IMR-90 (cell line): ENCODE measurements around the gene PDGFA. TPM values are rescaled to one million over a fixed set of nuclear protein-coding genes. Genes with fewer than 3 reads are reported as not detected.

ENCODE experiments used
- ATAC-seq: fragments of 200-7000 bp; cut with Tn5 transposase; 2 replicates; pipeline ENCODE4 v1.9.1; 2020; ENCODE audit warnings: low read depth, mild to moderate bottlenecking, moderate library complexity
- BruUV-seq: library from RNA; stranded (reverse); fragments of 400-500 nt; replicated peaks from 2 replicates; lab custom pipeline; 2021; lab: Mats Ljungman, UMichigan
- CTCF ChIA-PET: fragments of 300-600 bp; formaldehyde crosslinking; extraction: SDS; loops from one replicate; lab custom pipeline; 2021; ENCODE audit warnings: antibody characterized with exemption; lab: Yijun Ruan, JAX
- POLR2A ChIA-PET: fragments of 300-600 bp; sonication (Branson Sonifier 250); formaldehyde crosslinking; loops from one replicate; lab custom pipeline; 2022; ENCODE audit warnings: antibody characterized with exemption; ENCODE audit not compliant: unreplicated experiment; lab: Charles Lee
- DNase-seq: peaks from one replicate; pipeline ENCODE4 v3.0.0; 2013
- H2AFZ ChIP-seq: replicated peaks from 2 replicates; pipeline ENCODE3; 2013; ENCODE audit warnings: low read length, mild to moderate bottlenecking; ENCODE audit not compliant: poor library complexity
- H2AK5ac ChIP-seq: 2 replicates; pipeline ENCODE4 v1.6.1; 2013; ENCODE audit warnings: low read depth, low read length, inconsistent platforms
- H2AK9ac ChIP-seq: replicated peaks from 2 replicates; pipeline ENCODE3; 2013; ENCODE audit warnings: mild to moderate bottlenecking, low read depth, low read length, moderate library complexity; ENCODE audit not compliant: poor library complexity
- H2BK120ac ChIP-seq: 2 replicates; pipeline ENCODE4 v1.6.1; 2013; ENCODE audit warnings: low read depth, low read length, inconsistent platforms
- H2BK15ac ChIP-seq: 3 replicates; pipeline ENCODE4 v1.6.1; 2013; ENCODE audit warnings: low read depth, low read length, inconsistent platforms
- H2BK20ac ChIP-seq: 2 replicates; pipeline ENCODE4 v1.6.1; 2013; ENCODE audit warnings: low read depth, mild to moderate bottlenecking, inconsistent platforms, low read length, moderate library complexity
- H2BK5ac ChIP-seq: 2 replicates; pipeline ENCODE4 v1.6.1; 2013; ENCODE audit warnings: mild to moderate bottlenecking, low read depth, low read length, inconsistent platforms; ENCODE audit not compliant: poor library complexity, severe bottlenecking
- H3K14ac ChIP-seq: replicated peaks from 2 replicates; pipeline ENCODE4 v1.6.1; 2013; ENCODE audit warnings: low read depth, low read length, inconsistent platforms
- H3K18ac ChIP-seq: 2 replicates; pipeline ENCODE4 v1.6.1; 2013; ENCODE audit warnings: low read depth, low read length, control low read depth
- H3K23ac ChIP-seq: 2 replicates; pipeline ENCODE4 v1.6.1; 2013; ENCODE audit warnings: low read depth, low read length, inconsistent platforms
- H3K27ac ChIP-seq: 2 replicates; pipeline ENCODE4 v1.5.1; 2013; ENCODE audit warnings: mild to moderate bottlenecking, control low read depth, low read length; ENCODE audit not compliant: insufficient read depth
- H3K27me3 ChIP-seq: 2 replicates; pipeline ENCODE4 v1.6.1; 2013; ENCODE audit warnings: low read length; ENCODE audit not compliant: control insufficient read depth, insufficient read depth
- H3K36me3 ChIP-seq: 2 replicates; pipeline ENCODE4 v1.6.1; 2013; ENCODE audit warnings: low read length, mixed read lengths; ENCODE audit not compliant: control insufficient read depth, insufficient read depth
- H3K4ac ChIP-seq: 2 replicates; pipeline ENCODE4 v1.6.1; 2013; ENCODE audit warnings: low read depth, low read length, inconsistent platforms
- H3K4me1 ChIP-seq: 2 replicates; pipeline ENCODE4 v1.6.1; 2013; ENCODE audit warnings: low read length, mixed read lengths; ENCODE audit not compliant: control insufficient read depth, insufficient read depth
- H3K4me2 ChIP-seq: 2 replicates; pipeline ENCODE4 v1.6.1; 2013; ENCODE audit warnings: low read depth, mild to moderate bottlenecking, control low read depth, low read length, moderate library complexity
- H3K4me3 ChIP-seq: 2 replicates; pipeline ENCODE4 v1.5.1; 2013; ENCODE audit warnings: low read depth, mild to moderate bottlenecking, control low read depth, low read length, moderate library complexity; ENCODE audit not compliant: insufficient read depth
- H3K56ac ChIP-seq: 2 replicates; pipeline ENCODE4 v1.6.1; 2013; ENCODE audit warnings: low read length, inconsistent platforms; ENCODE audit not compliant: insufficient read depth; ENCODE audit errors: extremely low read depth
- H3K79me1 ChIP-seq, 2 experiments: 2 replicates each; pipeline ENCODE4 v1.6.1; 2013; ENCODE audit warnings: low read length in 2 of 2, inconsistent platforms in 1 of 2, low read depth in 1 of 2
- H3K9ac ChIP-seq: 2 replicates; pipeline ENCODE4 v1.6.1; 2013; ENCODE audit warnings: low read depth, low read length, control low read depth
- H3K9me1 ChIP-seq: 2 replicates; pipeline ENCODE4 v1.6.1; 2013; ENCODE audit warnings: low read length, inconsistent platforms; ENCODE audit not compliant: insufficient read depth
- H3K9me3 ChIP-seq: 2 replicates; pipeline ENCODE4 v1.6.1; 2013; ENCODE audit warnings: low read length; ENCODE audit not compliant: control insufficient read depth, insufficient read depth
- H4K20me1 ChIP-seq: 2 replicates; pipeline ENCODE4 v1.6.1; 2013; ENCODE audit warnings: low read length, inconsistent platforms; ENCODE audit not compliant: insufficient read depth
- H4K5ac ChIP-seq: 2 replicates; pipeline ENCODE4 v1.6.1; 2013; ENCODE audit warnings: mild to moderate bottlenecking, low read depth, low read length, control low read depth
- H4K8ac ChIP-seq, 2 experiments: 2 replicates each; pipeline ENCODE4 v1.6.1; 2013; ENCODE audit warnings: low read depth in 2 of 2, low read length in 2 of 2, control low read depth in 1 of 2, inconsistent platforms in 1 of 2
- H4K91ac ChIP-seq: 2 replicates; pipeline ENCODE4 v1.6.1; 2013; ENCODE audit warnings: low read depth, low read length, inconsistent platforms; ENCODE audit not compliant: insufficient read depth
- BHLHE40 ChIP-seq: fragments of 150-350 bp; IDR thresholded peaks from 2 replicates; pipeline ENCODE4 v1.6.1; 2016; ENCODE audit warnings: mild to moderate bottlenecking, low read depth, low read length
- CEBPB ChIP-seq: IDR thresholded peaks from 2 replicates; pipeline ENCODE4 v1.6.1; 2012; ENCODE audit warnings: low read depth, low read length, improper control_type of control experiment
- FOS ChIP-seq: fragments of 150-350 bp; IDR thresholded peaks from 2 replicates; pipeline ENCODE4 v1.6.1; 2016; ENCODE audit warnings: low read depth, low read length
- MXI1 ChIP-seq: IDR thresholded peaks from 2 replicates; pipeline ENCODE4 v1.6.1; 2012; ENCODE audit warnings: low read depth, mild to moderate bottlenecking, low read length, moderate library complexity, borderline replicate concordance
- POLR2A ChIP-seq: IDR thresholded peaks from 2 replicates; pipeline ENCODE4 v1.6.1; 2012; ENCODE audit warnings: mild to moderate bottlenecking, low read depth, low read length
- RAD21 ChIP-seq: IDR thresholded peaks from 2 replicates; pipeline ENCODE4 v1.6.1; 2012; ENCODE audit warnings: low read length, improper control_type of control experiment
- SMC3 ChIP-seq: fragments of 150-350 bp; IDR thresholded peaks from 2 replicates; pipeline ENCODE4 v1.6.1; 2016; ENCODE audit warnings: low read depth, mild to moderate bottlenecking, antibody characterized with exemption, low read length, moderate library complexity
- USF2 ChIP-seq: fragments of 150-350 bp; IDR thresholded peaks from 2 replicates; pipeline ENCODE4 v1.6.1; 2017; ENCODE audit warnings: mild to moderate bottlenecking, antibody characterized with exemption, low read length, low read depth
- WGBS, 2 experiments: methylation state at CpG; one replicate each; pipeline versions ENCODE4 v1.1.5 to v1.1.7; 2013; ENCODE audit warnings: missing lambda C conversion rate in 2 of 2; ENCODE audit not compliant: insufficient read length in 1 of 2; ENCODE audit errors: extremely low coverage in 2 of 2; 5-methylcytosine and 5-hydroxymethylcytosine counted together
- dilution Hi-C: fragments of 300-500 bp; cut with HindIII; formaldehyde crosslinking; loops from one replicate; pipeline ENCODE4 v1.14.3; 2018; ENCODE audit warnings: low sequenced_read_pairs; ENCODE audit not compliant: unreplicated experiment
- in situ Hi-C: fragments of 300-500 bp; cut with MboI; formaldehyde crosslinking; loops from 3 replicates; pipeline ENCODE4 v1.14.3; 2019; ENCODE audit warnings: low sequenced_read_pairs, inconsistent platforms, mixed read lengths
- intact Hi-C: fragments of 100-400 bp; cut with micrococcal nuclease; formaldehyde crosslinking; loops from 2 replicates; pipeline ENCODE4 v1.10.0; 2022
- polyA plus RNA-seq, 3 experiments: library from polyadenylated mRNA; depleted of rRNA; stranded (reverse); fragments of >200 nt; gene quantifications; 2 replicates each; pipeline ENCODE4 v1.2.3, GENCODE V29; 2012; ENCODE audit warnings: low replicate concordance in 1 of 3
- total RNA-seq: library from RNA; depleted of rRNA; stranded (reverse); fragments of >200 nt; gene quantifications from 2 replicates; pipeline ENCODE4 v1.2.3, GENCODE V29; 2012
- TF ChIP-seq, protein P1 (sequence below): fragments of 150-350 bp; IDR thresholded peaks from 2 replicates; pipeline ENCODE4 v1.6.1; 2016; ENCODE audit warnings: low read depth, mild to moderate bottlenecking, low read length, moderate library complexity, borderline replicate concordance
- TF ChIP-seq, protein P2 (sequence below): conservative IDR thresholded peaks from 2 replicates; pipeline ENCODE4 v1.5.1; 2012; ENCODE audit warnings: mild to moderate bottlenecking, low read depth, low read length, improper control_type of control experiment

PDGFA gene
- total and polyA plus RNA-seq, 2 of the 4 experiments (the other 2 are of a cell fraction) = 3.3 to 3.8 TPM

DNA sequence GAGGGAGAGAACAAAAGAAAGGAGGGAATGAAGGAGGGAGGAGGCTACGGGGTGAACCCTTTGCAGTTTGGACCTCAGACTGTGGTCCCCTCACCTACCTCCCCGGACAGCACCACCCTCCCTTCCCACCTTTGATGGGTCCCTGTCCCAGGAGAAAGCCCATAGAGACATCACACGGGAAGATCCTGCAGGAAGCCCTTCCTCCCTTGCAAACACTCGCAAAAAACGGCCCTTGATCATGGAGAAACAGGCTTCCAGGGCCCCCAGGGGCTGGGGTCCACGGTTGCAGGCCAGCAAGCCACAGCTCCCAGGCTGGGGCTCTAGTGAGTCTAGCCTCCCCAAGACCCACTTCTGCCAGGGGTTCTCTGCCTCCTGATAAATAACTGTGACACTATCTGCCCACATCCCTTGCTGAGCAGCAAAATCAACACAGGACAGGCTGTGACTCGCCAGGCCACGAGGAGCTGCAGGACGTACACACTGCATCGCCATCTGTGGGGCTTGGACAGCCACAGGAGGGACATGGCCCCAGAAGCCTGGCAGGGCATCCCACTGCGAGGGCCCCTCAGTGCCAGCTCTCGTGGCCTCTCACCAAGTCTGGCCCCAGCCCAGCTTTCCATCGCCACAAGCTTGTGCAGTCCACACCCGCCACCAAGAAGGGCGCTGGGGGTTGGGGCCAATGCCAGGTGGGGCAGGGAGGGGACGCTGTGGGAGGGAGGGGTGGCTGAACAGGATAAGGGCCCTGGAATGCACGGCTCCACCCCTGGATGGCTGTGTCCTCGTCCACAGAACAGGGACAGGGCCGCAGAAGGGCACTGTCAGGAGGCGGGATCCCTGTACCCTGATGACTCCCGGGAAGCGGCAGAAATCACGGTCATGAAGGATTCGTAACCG is 34.2 kb downstream of the PDGFA start:
- dilution Hi-C loops (no loop called here), in situ Hi-C loops (no loop called here), intact Hi-C loops (no loop called here)
- Histone ChIP-seq H3K18ac (no peak overlapping the region), H2BK5ac (no peak overlapping the region), H2AK5ac (no peak overlapping the region), H2BK15ac (no peak overlapping the region), H3K4ac (no peak overlapping the region), H3K4me2 (no peak overlapping the region), H2BK120ac (no peak overlapping the region), H3K4me3 (no peak overlapping the region), H3K14ac (no peak overlapping the region), H2BK20ac (no peak overlapping the region), H4K20me1 (no peaks in the 10 kb centered on the region), H3K9ac (no peak overlapping the region), H2AFZ (peak overlapping the region; percentile 43), H4K5ac (no peak overlapping the region), H2AK9ac (peak overlapping the region; percentile 42), H4K8ac (no peak overlapping the region), H3K27ac (no peak overlapping the region), H3K23ac (no peak overlapping the region), H3K27me3 (peaks cover 44% of the 10 kb centered on the region), H3K9me1 (peaks cover 3% of the 10 kb centered on the region), H3K4me1 (no peaks in the 10 kb centered on the region), H3K36me3 (no peaks in the 10 kb centered on the region), H3K9me3 (peaks cover 1% of the 10 kb centered on the region; the same call in 1 of the 2 replicates), H4K91ac (no peak overlapping the region), H3K79me1 (no peaks in the 10 kb centered on the region), H3K56ac (no peak overlapping the region)
- ChIA-PET CTCF (no interaction called here), POLR2A (no interaction called here)
- no peak; the same call in 1 of the 2 replicates for ATAC-seq
- BruUV-seq = no TSS peak
- peak; percentile 26 for DNase-seq
- 37% methylated on average over 7 of the region's 25 CpGs; no CpG with 5 or more reads in 1 of the 2 experiments for WGBS, 2 experiments
- TF ChIP-seq SMC3 (no peak), MXI1 (no peak), POLR2A (no peak), RAD21 (no peak), CEBPB (no peak), FOS (no peak), USF2 (no peak), BHLHE40 (no peak)
- TF ChIP-seq, protein P1, sequence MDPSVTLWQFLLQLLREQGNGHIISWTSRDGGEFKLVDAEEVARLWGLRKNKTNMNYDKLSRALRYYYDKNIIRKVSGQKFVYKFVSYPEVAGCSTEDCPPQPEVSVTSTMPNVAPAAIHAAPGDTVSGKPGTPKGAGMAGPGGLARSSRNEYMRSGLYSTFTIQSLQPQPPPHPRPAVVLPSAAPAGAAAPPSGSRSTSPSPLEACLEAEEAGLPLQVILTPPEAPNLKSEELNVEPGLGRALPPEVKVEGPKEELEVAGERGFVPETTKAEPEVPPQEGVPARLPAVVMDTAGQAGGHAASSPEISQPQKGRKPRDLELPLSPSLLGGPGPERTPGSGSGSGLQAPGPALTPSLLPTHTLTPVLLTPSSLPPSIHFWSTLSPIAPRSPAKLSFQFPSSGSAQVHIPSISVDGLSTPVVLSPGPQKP = no peak
- TF ChIP-seq, protein P2, sequence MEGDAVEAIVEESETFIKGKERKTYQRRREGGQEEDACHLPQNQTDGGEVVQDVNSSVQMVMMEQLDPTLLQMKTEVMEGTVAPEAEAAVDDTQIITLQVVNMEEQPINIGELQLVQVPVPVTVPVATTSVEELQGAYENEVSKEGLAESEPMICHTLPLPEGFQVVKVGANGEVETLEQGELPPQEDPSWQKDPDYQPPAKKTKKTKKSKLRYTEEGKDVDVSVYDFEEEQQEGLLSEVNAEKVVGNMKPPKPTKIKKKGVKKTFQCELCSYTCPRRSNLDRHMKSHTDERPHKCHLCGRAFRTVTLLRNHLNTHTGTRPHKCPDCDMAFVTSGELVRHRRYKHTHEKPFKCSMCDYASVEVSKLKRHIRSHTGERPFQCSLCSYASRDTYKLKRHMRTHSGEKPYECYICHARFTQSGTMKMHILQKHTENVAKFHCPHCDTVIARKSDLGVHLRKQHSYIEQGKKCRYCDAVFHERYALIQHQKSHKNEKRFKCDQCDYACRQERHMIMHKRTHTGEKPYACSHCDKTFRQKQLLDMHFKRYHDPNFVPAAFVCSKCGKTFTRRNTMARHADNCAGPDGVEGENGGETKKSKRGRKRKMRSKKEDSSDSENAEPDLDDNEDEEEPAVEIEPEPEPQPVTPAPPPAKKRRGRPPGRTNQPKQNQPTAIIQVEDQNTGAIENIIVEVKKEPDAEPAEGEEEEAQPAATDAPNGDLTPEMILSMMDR = no peak
